ENCODE data around the gene PFKL. TPM values are rescaled to one million over a fixed set of nuclear protein-coding genes. Genes with fewer than 3 reads are reported as not detected.

The PFKL gene
- total RNA-seq, 1 donor from 2014 or later = 48.7 TPM

- Mint-ChIP-seq H3K4me1 (peaks cover 5% of the 10 kb centered on the region), H3K27ac (no peak overlapping the region), H3K4me3 (no peak overlapping the region), H3K36me3 (no peaks in the 10 kb centered on the region), H3K27me3 (ENCODE audit: insufficient read depth, low read depth) (peaks cover 10% of the 10 kb centered on the region), H3K9me3 (peaks cover 2% of the 10 kb centered on the region)
- Histone ChIP-seq H3F3A (ENCODE audit: low read depth) (no peaks in the 10 kb centered on the region), H3K36me3 (no peaks in the 10 kb centered on the region), H3K4me2 (no peak overlapping the region), H3K79me2 (ENCODE audit: low read depth) (no peaks in the 10 kb centered on the region), H4K20me1 (ENCODE audit: low read depth) (no peaks in the 10 kb centered on the region), H3K4me1 (no peaks in the 10 kb centered on the region), H2AFZ (replicated peaks) (peak overlapping the region; percentile 76), H3K27me3 (no peaks in the 10 kb centered on the region), H3K27ac (no peak overlapping the region), H3K9me3 (ENCODE audit: low read depth) (no peaks in the 10 kb centered on the region), H3K4me3 (no peak overlapping the region), H3K9ac (no peak overlapping the region)
- DNase-seq (ENCODE audit: low spot score) = no peak
- TF ChIP-seq EZH2 (IDR thresholded peaks at IDR 0.05) = no peak
- no peak for TF ChIP-seq EZH2phosphoT487 (IDR thresholded peaks at IDR 0.05)
- TF ChIP-seq, protein P1, sequence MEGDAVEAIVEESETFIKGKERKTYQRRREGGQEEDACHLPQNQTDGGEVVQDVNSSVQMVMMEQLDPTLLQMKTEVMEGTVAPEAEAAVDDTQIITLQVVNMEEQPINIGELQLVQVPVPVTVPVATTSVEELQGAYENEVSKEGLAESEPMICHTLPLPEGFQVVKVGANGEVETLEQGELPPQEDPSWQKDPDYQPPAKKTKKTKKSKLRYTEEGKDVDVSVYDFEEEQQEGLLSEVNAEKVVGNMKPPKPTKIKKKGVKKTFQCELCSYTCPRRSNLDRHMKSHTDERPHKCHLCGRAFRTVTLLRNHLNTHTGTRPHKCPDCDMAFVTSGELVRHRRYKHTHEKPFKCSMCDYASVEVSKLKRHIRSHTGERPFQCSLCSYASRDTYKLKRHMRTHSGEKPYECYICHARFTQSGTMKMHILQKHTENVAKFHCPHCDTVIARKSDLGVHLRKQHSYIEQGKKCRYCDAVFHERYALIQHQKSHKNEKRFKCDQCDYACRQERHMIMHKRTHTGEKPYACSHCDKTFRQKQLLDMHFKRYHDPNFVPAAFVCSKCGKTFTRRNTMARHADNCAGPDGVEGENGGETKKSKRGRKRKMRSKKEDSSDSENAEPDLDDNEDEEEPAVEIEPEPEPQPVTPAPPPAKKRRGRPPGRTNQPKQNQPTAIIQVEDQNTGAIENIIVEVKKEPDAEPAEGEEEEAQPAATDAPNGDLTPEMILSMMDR (IDR thresholded peaks at IDR 0.05) = no peak
Observed at GRCh38 chr21:44272284-44272858, 27.5 kb upstream of the PFKL start.

GRCh38 chr21:44273046-44273445, 26.8 kb upstream of the PFKL start:
- no peak overlapping the region for H3K27ac ChIP-seq
- Mint-ChIP-seq H3K4me3 (no peak overlapping the region), H3K27me3 (ENCODE audit: insufficient read depth, low read depth) (peaks cover 10% of the 10 kb centered on the region), H3K36me3 (no peaks in the 10 kb centered on the region), H3K4me1 (peaks cover 5% of the 10 kb centered on the region), H3K9me3 (peaks cover 2% of the 10 kb centered on the region), H3K27ac (no peak overlapping the region)
- no peaks in the 10 kb centered on the region for H3K9me3 ChIP-seq (ENCODE audit: low read depth)
- DNase-seq (ENCODE audit: low spot score) = no peak
- H3K4me1 ChIP-seq = no peaks in the 10 kb centered on the region
- no peaks in the 10 kb centered on the region for H4K20me1 ChIP-seq (ENCODE audit: low read depth)
- no peak overlapping the region for H3K4me2 ChIP-seq
- TF ChIP-seq, protein P1 (IDR thresholded peaks at IDR 0.05) = no peak
- TF ChIP-seq EZH2 (IDR thresholded peaks at IDR 0.05) = no peak
- no peak overlapping the region for H2AFZ ChIP-seq (replicated peaks)
- no peak overlapping the region for H3K9ac ChIP-seq
- H3K36me3 ChIP-seq = no peaks in the 10 kb centered on the region
- H3K4me3 ChIP-seq = no peak overlapping the region
- no peaks in the 10 kb centered on the region for H3K27me3 ChIP-seq
- no peaks in the 10 kb centered on the region for H3F3A ChIP-seq (ENCODE audit: low read depth)
- H3K79me2 ChIP-seq (ENCODE audit: low read depth) = no peaks in the 10 kb centered on the region

- no peak for DNase-seq (ENCODE audit: low spot score)
- H3K4me3 ChIP-seq = no peak overlapping the region
- H3K4me1 ChIP-seq = no peaks in the 10 kb centered on the region
- H3K36me3 ChIP-seq = no peaks in the 10 kb centered on the region
- H3K4me1 Mint-ChIP-seq = peaks cover 3% of the 10 kb centered on the region
- peaks cover 17% of the 10 kb centered on the region for H3K27me3 Mint-ChIP-seq (ENCODE audit: insufficient read depth, low read depth)
- no peaks in the 10 kb centered on the region for H3F3A ChIP-seq (ENCODE audit: low read depth)
- H4K20me1 ChIP-seq (ENCODE audit: low read depth) = no peaks in the 10 kb centered on the region
- no peaks in the 10 kb centered on the region for H3K36me3 Mint-ChIP-seq
- peaks cover 2% of the 10 kb centered on the region for H3K9me3 Mint-ChIP-seq
- H3K27ac Mint-ChIP-seq = no peak overlapping the region
- H3K27ac ChIP-seq = no peak overlapping the region
- H2AFZ ChIP-seq (replicated peaks) = no peak overlapping the region
- no peak overlapping the region for H3K4me2 ChIP-seq
- H3K9me3 ChIP-seq (ENCODE audit: low read depth) = no peaks in the 10 kb centered on the region
- no peak overlapping the region for H3K4me3 Mint-ChIP-seq
- H3K9ac ChIP-seq = no peak overlapping the region
- TF ChIP-seq EZH2 (IDR thresholded peaks at IDR 0.05) (no peak), EZH2phosphoT487 (IDR thresholded peaks at IDR 0.05) (no peak)
- TF ChIP-seq, protein P1 (IDR thresholded peaks at IDR 0.05) = no peak
- peaks cover 7% of the 10 kb centered on the region for H3K27me3 ChIP-seq
- H3K79me2 ChIP-seq (ENCODE audit: low read depth) = no peaks in the 10 kb centered on the region
Observed at GRCh38 chr21:44275041-44275440, 24.8 kb upstream of the PFKL start.

Measured in neural progenitor cell (in vitro differentiated cells).